ENCODE results near the gene PSAP.

The PSAP gene

DNA sequence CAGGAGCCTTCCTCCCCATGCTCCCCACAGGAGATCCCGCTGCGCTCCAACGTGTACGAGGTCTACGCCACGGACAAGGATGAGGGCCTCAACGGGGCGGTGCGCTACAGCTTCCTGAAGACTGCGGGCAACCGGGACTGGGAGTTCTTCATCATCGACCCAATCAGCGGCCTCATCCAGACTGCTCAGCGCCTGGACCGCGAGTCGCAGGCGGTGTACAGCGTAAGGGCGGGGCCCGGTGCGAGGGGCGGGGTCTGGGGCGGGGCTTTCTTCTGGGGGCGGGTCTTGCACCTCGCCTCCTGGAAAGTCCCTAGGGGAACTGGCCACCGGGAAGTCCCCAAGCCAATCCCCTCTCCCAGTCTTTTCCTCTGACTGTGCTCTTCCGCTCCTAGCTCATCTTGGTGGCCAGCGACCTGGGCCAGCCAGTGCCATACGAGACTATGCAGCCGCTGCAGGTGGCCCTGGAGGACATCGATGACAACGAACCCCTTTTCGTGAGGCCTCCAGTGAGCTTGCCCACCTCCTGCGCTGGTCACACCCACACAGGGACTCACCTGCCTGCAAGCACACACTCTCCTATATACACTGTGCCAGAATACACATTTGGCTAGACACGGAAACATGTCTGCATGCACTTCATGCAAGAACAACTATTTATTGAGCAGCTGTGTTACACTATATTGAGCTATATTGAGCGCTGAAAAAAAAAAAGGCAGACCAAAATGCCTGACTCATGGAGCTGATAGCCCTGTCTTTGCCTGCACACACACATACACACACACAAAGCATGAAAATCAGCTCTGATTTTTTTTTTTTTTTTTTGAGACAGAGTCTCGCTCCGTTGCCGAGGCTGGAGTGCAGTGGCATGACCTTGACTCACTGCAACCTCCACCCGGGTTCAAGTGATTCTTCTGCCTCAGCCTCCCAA lies 45.0 kb downstream of the PSAP start:
- FAIRE-seq, result no peak

DNA sequence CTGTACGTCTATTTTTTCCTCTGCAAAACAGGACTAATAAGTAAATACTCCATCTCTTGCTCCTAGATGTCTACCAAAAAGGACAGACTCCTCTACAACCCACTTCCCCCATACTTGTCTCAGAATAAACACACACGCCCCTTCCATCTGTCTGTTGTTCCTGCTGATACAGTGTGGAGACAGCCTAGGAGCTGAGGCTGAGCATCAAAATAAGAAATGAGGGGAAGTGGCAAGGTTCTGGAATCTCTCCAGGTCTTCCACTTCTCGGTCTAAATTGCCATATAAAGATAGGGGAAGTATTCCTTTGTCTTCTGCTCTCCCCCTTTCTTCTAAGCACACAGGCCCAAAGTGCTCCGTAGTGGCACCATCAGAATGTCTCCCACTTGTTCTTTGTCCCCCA lies 47.0 kb downstream of the PSAP start:
- no peak for FAIRE-seq

DNA sequence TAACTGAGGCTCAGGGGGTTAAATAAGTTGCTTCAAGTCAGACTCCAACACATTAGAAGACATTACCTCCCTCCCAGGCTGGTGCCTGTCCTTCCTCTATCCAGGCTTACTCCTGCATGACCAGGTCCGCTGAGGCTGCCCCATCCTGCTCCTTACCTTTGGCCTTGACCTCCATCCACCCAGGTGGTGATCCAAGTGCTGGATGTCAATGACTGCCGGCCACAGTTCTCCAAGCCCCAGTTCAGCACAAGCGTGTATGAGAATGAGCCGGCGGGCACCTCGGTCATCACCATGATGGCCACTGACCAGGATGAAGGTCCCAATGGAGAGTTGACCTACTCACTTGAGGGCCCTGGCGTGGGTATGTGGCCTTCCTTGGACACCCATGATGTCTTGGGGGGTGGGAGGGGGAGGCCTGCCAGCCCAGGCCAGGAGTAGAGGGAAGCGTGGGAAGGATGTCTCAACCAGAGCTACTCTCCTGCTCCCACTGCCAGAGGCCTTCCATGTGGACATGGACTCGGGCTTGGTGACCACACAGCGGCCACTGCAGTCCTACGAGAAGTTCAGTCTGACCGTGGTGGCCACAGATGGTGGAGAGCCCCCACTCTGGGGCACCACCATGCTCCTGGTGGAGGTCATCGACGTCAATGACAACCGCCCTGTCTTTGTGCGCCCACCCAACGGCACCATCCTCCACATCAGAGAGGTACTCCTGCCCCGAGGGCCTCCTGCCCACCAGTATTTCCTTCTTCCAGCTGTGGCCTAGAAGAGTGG lies 48.1 kb downstream of the PSAP start:
- no peak for FAIRE-seq

GRCh38 chr10:71802235-71802634 lies 48.8 kb downstream of the PSAP start:
- FAIRE-seq, result no peak

- no peak for FAIRE-seq
Measured at GRCh38 chr10:71801361-71801760, 49.7 kb downstream of the PSAP start.

DNA sequence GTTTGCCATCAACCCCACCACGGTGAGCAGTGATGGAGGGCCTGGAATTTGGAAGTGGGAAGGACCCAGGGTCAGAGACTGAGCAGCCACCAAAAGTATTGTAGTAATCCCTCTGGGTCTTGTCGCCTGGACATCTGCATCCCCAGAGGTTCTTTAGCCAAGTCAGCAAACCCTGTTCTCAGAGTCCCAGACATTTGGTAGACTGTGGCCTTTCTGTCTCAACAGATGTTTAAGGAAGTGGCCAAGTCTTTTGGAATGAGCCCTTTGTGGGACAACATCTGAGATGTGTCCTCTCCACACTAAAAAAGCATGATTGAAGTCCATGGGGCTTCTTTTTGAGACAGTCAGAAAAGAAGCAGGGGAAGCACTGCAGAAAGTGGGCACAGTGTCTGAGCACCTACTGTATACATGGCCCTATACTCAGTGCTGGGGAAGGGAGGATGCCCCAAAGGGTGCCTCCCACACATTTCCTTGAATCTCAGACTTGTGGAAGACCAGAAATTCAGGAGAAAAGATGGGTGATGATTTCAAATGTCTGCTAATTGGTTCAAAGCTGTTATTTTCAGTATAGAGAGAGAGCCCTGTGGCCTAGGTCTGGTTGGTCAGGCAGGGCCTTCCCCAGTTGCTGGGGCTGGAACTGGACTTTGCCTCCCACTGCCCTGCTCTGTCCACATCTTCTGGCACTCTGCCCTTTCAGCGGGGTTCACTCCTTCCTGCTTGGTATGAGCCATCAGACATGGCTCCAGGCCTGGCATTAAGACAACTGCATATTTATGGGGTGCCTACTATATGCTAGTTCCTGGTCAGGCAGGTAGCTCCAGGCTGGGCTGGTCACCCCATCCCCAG lies 51.2 kb downstream of the PSAP start:
- FAIRE-seq, result no peak

GRCh38 chr10:71799112-71799511 lies 51.9 kb downstream of the PSAP start:
- FAIRE-seq, result no peak

GRCh38 chr10:71798308-71798624 lies 52.8 kb downstream of the PSAP start:
- FAIRE-seq, result no peak

DNA sequence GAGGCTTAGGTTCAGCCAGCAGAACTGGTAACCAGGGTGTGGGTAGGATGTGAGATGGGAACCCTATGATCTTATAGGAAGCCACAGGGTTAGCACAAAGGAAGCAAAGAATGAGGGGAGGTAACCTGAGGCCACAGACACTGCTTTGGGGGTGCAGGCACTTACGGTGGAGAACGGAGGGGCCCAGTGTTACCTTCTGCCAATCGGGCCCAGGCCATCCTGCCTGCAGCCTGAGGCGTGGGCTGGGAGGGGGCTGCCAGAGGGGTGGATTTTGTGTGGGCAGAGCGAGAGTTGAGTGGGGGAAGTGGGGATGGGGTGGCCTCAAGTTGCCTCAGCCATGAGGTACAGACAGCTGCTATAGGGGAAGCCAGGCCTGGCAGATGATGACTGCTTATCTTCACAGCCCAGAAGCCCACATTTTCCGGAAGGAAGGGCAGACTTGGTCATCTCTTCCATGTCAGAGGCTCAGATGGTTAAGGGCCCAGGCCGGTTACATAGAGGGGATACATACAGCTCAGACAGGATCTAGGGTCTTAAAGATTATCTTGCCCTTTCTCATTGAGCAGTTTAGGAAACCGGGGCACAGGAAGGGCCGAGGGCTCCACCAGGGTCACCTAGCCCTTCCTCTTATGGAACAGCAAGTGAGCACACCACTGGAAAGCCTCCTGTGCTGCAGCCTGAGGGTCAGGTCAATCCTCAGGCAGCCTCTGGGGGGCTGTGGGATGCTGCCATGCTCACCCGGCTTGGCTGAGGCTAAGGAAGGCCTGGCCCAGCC lies 53.3 kb downstream of the PSAP start:
- FAIRE-seq, result no peak

DNA sequence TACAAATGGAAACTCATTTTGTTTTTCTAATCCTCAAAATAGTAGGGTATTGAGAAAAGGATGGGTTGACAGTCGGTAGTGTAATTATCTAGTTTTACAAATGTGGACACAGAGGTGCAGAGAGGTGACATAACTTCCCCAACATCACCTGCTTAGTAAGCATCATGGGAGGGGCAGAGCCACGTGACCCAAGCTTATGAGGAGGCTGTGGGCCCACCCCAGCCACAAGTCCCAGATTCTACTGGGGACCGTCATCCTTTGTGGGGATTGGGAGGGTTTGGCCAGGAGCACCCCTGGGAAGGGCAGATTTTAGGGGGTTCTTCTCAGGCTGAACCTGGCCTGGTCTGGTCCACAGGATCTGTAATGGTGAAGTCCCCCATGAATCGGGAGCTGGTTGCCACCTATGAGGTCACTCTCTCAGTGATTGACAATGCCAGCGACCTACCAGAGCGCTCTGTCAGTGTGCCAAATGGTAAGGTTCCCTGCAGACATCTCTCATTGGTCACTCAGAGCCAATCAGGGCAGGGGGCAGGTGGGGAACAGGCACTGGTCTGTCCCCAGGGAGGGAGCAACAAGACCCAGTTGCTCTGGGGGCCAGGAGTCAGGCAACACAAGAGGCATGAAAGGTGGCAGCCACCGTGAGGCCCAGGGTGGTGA lies 54.2 kb downstream of the PSAP start:
- no peak for FAIRE-seq

- FAIRE-seq, result no peak
Measured at GRCh38 chr10:71795248-71795647, 55.8 kb downstream of the PSAP start.

- no peak for FAIRE-seq
Measured at GRCh38 chr10:71790749-71791440, 60.2 kb downstream of the PSAP start.

DNA sequence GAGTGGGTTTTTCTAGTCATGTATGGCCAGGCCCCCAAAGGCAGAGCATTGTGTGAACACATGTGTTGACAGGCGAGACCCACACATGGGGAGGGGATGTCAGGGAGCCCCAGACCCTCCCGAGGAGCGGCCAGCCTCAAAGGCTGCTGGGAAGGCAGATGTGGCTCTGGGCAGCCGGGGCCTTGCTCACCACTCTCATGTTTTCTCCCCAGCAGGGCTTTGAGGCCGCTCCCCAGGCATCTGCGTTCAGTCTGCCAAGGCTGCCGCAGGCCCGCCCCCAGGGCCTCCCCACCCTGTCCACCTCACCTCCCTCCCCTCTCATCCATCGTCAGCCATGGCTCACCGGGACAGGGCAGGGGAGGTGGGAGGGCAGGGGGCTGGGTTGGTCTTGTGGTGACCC lies 61.2 kb downstream of the PSAP start:
- FAIRE-seq, result no peak

DNA sequence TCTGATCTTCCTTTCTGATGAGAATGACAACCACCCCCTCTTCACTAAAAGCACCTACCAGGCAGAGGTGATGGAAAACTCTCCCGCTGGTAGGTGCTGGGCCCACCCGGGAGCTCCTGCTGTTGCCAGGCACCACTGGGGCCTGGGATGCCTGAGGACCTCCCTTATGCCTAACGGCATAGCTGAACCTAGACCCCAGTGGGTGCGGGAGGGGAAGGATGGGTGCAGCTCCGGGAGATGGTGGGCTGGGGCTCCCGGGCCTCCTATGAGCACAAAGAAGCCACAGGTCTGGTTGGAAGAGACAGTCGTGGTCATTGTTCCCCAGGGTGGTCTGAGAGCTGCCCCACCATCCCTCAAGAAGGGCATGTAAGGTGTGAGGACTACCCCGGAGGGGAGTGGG lies 62.1 kb downstream of the PSAP start:
- FAIRE-seq, result no peak

DNA sequence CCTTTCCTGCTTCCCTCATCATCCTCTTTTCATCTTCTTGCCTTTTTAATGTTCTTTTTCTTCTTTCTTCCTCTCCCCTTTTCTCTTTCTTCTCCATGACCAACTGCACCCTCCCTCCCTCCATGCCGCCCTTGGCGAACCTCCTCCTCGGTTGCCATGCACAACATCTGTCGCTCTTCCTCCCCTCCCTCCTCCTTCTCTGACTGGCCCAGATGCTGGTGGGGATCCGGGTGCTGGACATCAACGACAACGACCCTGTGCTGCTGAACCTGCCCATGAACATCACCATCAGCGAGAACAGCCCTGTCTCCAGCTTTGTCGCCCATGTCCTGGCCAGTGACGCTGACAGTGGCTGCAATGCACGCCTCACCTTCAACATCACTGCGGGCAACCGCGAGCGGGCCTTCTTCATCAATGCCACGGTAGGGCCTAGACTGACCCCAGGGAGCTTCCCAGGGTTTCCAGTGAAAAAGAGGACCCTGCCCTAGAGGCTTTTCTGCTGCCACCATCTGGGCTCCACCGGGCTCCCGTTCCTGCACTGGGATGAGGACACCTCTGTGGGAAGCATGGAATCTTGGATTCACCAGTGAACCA lies 66.3 kb downstream of the PSAP start:
- no peak for FAIRE-seq

DNA sequence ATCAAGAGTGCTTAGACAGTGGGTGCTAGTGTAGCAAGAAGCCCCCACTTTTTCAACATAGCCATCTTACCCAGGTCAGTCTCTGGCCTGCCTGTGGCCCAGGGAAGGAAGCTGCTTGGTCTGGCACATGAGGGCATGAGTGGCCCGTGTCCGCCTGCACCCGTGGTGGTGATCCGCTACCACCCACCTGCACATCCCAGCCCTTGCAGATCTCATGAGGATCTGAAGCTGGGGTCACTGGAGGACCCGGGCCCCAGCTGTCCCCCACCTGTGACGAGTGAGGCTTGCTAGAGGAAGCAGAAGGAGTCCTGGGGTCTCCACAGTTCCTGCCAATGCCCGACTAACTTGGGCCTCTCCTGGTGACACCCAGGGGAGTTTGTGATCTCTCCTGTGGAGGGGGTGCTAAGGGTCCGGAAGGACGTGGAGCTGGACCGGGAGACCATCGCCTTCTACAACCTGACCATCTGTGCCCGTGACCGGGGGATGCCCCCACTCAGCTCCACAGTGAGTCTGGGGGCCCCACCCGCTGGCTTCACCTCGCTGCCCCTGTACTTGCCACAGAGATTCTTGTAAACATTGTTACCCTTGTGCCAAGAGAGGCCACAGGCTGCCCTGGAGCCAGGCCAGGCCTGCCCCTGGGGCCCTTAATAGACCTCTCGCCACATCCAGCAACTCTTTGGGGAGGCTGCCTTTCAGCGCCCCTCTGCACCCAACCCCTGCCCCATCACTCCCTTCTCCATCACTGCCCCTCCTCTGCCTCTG lies 67.0 kb downstream of the PSAP start:
- no peak for FAIRE-seq

DNA sequence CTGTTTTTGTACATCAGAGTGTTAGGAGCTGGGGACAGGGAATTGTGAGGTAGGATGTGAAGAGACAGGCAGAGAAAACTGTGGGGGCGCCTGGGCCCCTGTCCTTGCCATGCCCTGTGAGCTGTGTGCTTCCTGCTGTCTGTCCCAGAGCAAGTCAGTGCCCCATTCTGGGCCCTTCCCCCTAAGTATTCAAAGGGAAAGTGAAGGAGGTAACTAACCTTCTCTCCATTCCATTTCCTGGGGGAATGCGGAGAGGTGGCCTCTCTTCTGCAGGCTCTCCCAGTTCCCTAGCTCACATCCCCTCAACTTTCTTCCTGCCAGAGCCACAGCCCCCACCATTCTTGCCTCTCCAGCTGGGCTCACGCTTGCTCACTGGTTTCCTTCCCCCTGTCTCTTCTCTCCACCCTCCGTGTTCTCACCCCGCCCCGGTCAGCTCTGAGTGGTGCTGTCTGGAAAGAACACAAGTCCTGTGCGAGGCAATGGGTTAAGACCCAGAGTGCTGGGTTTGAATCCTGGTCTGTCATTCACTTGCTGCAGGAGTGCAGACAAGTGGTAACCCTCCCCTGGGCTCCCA lies 68.0 kb downstream of the PSAP start:
- FAIRE-seq, result no peak

DNA sequence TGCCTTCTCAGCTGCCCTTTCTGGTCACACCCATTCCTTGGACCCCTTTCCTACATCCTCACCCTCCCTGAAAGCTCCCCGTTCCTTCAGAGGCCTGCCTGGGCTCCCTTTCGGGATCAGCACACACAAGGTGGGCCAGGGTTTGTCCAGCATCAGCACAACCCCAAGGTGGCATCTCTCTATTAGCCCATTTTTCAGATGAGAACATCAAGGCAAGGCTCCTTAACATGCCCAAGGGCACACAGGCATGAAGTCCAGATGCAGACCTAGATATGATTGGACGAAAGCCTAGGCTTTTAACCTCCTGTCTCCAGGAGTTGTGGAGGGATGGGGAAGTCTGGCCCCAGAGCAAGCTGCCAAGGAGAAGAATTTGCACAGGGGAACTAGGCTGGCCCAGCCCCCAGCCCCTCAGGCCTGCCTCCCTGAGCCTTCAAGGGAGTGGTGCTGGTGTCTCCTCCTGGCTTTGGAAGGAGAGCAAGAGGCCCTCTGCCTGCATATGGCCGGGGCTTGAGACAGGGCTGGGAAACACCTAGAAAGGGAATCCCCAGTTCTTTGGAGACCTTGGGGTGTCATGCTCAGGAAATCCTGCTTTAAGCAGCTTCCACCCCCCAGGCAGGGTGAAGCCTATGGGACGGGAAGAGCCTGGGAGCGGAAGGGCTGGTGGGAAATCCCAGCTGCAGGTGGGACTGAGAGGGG lies 68.7 kb downstream of the PSAP start:
- FAIRE-seq, result no peak

- FAIRE-seq, result no peak
Measured at GRCh38 chr10:71780719-71781118, 70.3 kb downstream of the PSAP start.

Measured in A204.1 (cell line).